Measurements from ENCODE around the gene NACC1. TPM values are rescaled to one million over a fixed set of nuclear protein-coding genes. Genes with fewer than 3 reads are reported as not detected.
A peak's percentile ranks its signal among the peaks of the same experiment; 100 is the strongest.

Gene NACC1
- total RNA-seq, 2 donors from 2014 or later = 53.6 to 76.0 TPM

DNA sequence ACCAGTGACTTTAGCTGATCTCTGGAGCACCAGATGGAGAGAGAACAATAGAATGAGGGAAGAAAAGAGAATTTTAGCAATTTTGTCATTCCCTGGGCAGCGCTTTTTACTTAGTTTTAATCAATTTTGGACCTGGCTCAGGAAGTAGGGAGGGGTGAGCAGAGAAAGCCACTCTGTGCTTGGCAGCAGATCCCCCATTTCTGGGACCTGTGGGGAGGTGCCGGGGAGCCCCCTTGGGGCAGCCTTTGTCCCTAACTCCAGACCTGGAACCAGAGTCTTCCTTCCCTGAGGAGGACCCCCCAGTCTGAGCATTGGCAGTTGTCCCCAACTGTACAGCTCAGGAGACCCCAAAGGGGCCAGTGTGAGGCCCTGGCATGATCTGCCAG lies 25.9 kb upstream of the NACC1 start:
- Mint-ChIP-seq H3K4me1 (ENCODE audit: low read depth) (peaks cover 23% of the 10 kb centered on the region), H3K9me3 (no peaks in the 10 kb centered on the region), H3K36me3 (ENCODE audit: insufficient read depth in 2 of 2) (no peaks in the 10 kb centered on the region), H3K27ac (no peak overlapping the region), H3K4me3 (no peak overlapping the region), H3K27me3 (ENCODE audit: low read depth) (peaks cover 24% of the 10 kb centered on the region)
- DNase-seq (no peak), ATAC-seq (replicated peaks in 1 of 2) (no peak)

DNA sequence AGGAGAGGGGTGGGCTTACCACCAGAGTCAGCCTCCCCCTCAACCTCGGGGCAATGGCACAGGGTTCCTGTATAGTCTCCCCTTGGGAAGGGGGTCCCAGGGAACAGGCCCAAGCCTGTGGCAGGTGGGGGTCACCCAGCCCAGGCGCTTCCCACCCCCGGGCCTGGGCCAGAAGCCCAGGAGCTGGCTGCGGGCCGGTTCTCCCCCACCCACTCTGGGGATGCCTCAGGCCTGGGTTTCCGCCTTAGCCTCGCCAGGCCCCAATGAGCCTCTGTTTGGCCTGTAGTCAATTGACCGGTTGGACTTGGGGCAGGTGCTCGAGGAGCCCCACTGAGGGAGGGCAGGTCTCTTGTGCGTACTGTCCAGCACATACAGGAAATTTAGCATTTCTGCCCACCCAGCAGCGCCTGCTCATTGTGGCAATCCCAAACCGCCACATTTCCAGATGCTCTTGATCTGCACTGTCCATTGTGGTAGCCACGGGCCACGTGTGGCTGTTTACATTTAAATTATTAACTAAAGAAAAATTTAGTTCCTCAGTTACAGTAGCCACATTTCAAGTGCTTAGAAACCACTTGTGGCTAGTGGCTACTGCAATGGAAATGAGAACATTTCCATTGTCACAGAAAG lies 25.3 kb upstream of the NACC1 start:
- H3K9me3 Mint-ChIP-seq = no peaks in the 10 kb centered on the region
- H3K4me3 Mint-ChIP-seq = no peak overlapping the region
- H3K36me3 Mint-ChIP-seq (ENCODE audit: insufficient read depth in 2 of 2) = no peaks in the 10 kb centered on the region
- no peak overlapping the region for H3K27ac Mint-ChIP-seq
- peaks cover 25% of the 10 kb centered on the region for H3K4me1 Mint-ChIP-seq (ENCODE audit: low read depth)
- peaks cover 27% of the 10 kb centered on the region for H3K27me3 Mint-ChIP-seq (ENCODE audit: low read depth)
- ATAC-seq (replicated peaks in 1 of 2) (no peak), DNase-seq (no peak)

DNA sequence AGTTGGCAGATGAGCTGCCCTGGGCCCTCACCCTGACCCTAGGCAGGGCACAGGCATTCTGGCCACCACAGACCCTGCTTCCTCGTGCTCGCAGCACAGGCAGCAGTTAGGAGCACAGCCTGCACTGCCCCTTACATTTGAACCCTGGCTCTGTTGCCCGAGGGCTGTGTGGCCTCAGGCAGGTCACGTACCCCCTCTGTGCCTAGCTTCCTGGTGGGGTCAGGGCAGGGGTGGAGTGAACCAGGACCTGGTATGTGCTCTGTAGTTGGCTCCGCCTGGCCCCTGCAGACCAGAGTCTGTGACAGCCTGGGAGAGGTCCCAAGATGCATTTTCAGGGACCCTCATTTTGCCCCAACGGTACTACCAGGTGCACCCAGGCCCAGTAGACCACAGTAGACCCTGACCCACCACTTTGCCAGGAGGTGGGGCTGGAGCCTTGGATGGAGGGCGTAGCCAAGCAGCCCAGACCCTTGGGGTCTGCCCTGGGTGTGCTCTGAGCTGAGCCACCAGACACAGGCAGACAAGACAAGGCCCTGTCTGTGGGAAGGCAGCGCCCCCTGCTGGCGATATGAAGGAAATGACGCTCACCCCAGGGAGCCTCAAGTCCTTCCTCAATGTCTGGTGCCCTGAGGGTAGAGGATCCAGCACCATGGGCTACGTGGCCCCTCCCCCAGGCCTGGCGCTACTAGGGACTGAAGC lies 24.5 kb upstream of the NACC1 start:
- Mint-ChIP-seq H3K27me3 (ENCODE audit: low read depth) (peaks cover 35% of the 10 kb centered on the region), H3K4me3 (no peak overlapping the region), H3K27ac (no peak overlapping the region), H3K4me1 (ENCODE audit: low read depth) (peaks cover 33% of the 10 kb centered on the region), H3K9me3 (no peaks in the 10 kb centered on the region), H3K36me3 (ENCODE audit: insufficient read depth in 2 of 2) (no peaks in the 10 kb centered on the region)
- DNase-seq = peak; percentile 78 to 86
- peak; percentile 78 to 82 for ATAC-seq (replicated peaks in 1 of 2)

DNA sequence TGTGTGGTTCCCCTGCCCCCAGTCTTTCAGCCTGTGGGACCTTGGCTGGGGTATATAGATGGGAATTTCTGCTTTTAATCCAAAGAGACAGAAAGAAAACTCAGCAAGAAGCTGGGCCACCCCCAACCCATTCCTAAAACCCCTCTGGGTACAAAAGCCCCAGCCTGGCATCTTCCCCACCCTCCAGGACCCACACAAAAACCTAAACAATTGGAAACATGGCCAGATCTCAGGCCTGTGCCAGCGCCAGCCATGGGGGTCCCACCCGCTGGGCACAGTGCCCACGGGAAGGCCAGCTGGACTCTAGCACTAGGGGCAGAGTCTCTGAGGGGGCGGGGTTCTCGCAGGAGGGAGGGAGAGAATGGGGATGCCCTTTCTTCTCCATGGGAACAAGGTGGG lies 24.0 kb upstream of the NACC1 start:
- H3K4me3 Mint-ChIP-seq = no peak overlapping the region
- ATAC-seq (replicated peaks in 1 of 2) = no peak

DNA sequence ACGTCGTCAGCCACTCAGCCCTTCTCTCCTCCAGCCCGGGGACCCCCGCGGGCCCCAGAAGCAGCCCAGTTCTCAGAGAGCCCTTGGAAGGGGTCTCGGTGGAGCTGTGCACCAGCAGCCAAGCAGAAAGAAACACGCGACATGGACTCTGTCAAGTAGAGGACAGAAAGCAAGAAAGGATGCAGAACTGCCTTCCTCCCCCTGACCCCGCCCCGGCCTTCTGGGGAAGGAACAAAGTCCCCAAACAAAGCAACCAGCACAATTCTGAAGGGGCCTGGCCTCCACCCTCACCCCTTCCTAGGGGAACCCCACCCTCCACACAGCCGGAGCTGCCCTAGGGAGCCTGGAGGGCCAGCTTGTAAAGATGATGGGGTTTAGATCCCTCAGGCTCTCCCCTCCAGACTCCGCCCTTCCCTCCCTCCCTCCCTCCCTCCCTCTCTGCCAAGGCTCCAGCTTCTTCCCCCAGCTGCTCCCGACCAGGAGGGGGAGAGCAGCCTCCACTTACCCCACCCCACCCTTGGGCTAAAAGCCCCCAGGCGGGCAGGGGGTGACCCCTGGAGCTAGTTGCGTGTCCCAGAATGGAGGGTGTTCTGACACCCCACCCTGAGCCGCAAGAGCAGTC lies 23.2 kb upstream of the NACC1 start:
- DNase-seq (no peak), ATAC-seq (replicated peaks in 1 of 2) (no peak)
- Mint-ChIP-seq H3K36me3 (ENCODE audit: insufficient read depth in 2 of 2) (peaks cover 0 to 1% of the 10 kb centered on the region in 2 donors), H3K27me3 (ENCODE audit: low read depth) (peaks cover 39% of the 10 kb centered on the region), H3K4me3 (peak overlapping the region; percentile 34 to 38), H3K9me3 (peaks cover 0 to under 1% of the 10 kb centered on the region in 2 donors), H3K4me1 (ENCODE audit: low read depth) (peaks cover 44% of the 10 kb centered on the region), H3K27ac (no peak overlapping the region)

More for the DNA sequence above, 24.0 kb upstream of the NACC1 start:
- Mint-ChIP-seq H3K9me3 (no peaks in the 10 kb centered on the region), H3K4me1 (ENCODE audit: low read depth) (peaks cover 37% of the 10 kb centered on the region), H3K27ac (no peak overlapping the region), H3K27me3 (ENCODE audit: low read depth) (peaks cover 39% of the 10 kb centered on the region), H3K36me3 (ENCODE audit: insufficient read depth in 2 of 2) (no peaks in the 10 kb centered on the region)
- DNase-seq = no peak

DNA sequence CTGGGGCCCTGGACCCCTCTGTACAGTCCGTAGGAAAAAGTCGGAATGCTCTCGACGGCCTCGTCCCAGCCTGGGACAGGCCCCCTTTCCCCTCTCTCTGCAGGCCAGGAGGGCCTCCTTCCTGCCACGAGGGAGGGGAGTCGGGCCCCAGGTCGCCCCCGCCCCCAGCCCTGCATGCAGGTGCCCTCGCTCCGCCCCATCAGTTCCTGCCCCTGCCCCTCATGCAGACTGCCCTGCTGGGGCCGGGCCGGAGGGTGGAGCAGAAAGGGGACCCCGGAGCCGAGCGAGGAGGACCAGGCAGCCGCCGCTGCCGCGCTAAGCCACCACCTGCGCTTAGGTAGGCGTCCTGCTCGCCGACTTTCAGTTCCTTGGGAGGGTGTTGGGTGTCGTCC lies 22.7 kb upstream of the NACC1 start:
- Mint-ChIP-seq H3K36me3 (ENCODE audit: insufficient read depth in 2 of 2) (peaks cover 0 to 5% of the 10 kb centered on the region in 2 donors), H3K9me3 (peaks cover 0 to 5% of the 10 kb centered on the region in 2 donors), H3K27me3 (ENCODE audit: low read depth) (peaks cover 39% of the 10 kb centered on the region), H3K27ac (no peak overlapping the region), H3K4me3 (peak overlapping the region in 1 of 2 donors; percentile 29), H3K4me1 (ENCODE audit: low read depth) (peaks cover 49% of the 10 kb centered on the region)
- ATAC-seq (replicated peaks in 1 of 2) (no peak), DNase-seq (peak in 1 of 2 donors; percentile 22)

DNA sequence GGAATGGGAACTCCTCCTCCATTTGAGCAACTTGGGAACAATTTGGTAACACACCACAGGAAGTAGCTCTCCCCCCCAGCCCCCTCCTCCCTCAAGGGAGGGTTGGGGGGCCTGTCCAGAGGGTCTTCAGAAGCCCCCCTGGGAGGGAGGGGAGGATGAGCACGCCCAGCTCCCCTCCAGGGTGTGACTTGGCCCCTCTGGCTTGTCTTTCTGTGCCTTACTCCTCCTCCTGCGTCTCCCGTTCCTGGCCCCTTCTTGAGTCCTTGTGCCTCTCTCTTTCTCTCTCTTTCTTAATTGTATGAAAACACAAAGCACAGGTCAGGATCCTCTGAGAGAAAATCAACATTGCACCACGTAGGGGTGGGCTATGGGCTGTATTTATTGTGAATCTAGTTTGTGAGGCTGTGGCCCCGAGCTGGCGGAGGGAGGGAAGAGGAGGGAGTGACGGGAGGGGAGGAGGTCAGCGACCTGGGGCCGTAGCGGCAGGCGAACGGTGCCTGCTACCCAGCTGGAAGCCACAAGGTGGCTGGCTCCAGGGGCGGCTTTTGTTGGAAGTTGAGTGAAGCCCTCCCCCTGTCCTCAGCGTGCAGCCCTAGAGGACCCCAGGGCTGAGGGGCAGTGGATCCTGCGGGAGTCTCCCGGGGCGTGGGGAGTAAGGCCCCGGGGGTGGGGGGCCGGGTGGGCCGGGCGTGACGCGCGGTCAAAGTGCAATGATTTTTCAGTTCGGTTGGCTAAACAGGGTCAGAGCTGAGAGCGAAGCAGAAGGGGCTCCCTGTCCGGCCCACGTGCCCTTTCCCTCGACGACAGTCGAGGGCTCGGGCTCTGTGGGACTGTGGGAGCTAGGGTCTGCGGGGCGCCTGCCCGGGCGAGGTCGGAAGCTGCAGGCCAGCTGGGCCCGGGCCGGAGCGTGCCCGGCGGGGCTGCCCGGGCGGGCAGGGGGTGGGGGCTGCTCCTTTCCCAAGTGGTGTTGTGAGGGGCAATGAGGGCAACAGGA lies 21.8 kb upstream of the NACC1 start:
- Mint-ChIP-seq H3K4me3 (peak overlapping the region; percentile 71 to 74), H3K36me3 (ENCODE audit: insufficient read depth in 2 of 2) (peaks cover 0 to 5% of the 10 kb centered on the region in 2 donors), H3K4me1 (ENCODE audit: low read depth) (peaks cover 51% of the 10 kb centered on the region), H3K27ac (no peak overlapping the region), H3K9me3 (peaks cover 0 to 5% of the 10 kb centered on the region in 2 donors), H3K27me3 (ENCODE audit: low read depth) (peaks cover 39% of the 10 kb centered on the region)
- ATAC-seq (replicated peaks in 1 of 2) (no peak), DNase-seq (peak in 1 of 2 donors; percentile 36)

DNA sequence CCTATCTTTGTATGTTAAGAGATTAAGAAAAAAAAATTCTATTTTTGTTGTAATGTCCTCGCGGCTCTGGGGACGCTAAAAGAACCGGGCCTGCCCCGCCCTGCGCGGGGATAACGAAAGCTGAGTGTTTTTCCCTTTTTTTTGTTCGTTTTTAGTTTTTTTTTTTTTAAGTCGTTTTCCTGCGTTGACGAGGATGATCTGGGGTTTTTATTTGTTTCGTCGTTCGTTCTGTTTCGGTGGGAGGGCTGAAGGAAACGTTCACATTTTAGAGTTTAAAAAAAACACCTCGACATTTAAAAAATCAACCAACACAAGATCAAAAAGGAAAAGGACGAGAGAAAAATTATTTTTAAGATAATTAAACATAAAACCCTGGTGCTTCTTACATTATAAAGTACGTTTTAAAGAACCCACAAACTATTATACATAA lies 21.0 kb upstream of the NACC1 start:
- Mint-ChIP-seq H3K9me3 (peaks cover 0 to 5% of the 10 kb centered on the region in 2 donors), H3K4me1 (ENCODE audit: low read depth) (peaks cover 60% of the 10 kb centered on the region), H3K27ac (no peak overlapping the region), H3K4me3 (peak overlapping the region; percentile 71 to 74), H3K27me3 (ENCODE audit: low read depth) (peaks cover 39% of the 10 kb centered on the region), H3K36me3 (ENCODE audit: insufficient read depth in 2 of 2) (peaks cover 0 to 5% of the 10 kb centered on the region in 2 donors)
- DNase-seq (no peak), ATAC-seq (replicated peaks in 1 of 2) (no peak)

DNA sequence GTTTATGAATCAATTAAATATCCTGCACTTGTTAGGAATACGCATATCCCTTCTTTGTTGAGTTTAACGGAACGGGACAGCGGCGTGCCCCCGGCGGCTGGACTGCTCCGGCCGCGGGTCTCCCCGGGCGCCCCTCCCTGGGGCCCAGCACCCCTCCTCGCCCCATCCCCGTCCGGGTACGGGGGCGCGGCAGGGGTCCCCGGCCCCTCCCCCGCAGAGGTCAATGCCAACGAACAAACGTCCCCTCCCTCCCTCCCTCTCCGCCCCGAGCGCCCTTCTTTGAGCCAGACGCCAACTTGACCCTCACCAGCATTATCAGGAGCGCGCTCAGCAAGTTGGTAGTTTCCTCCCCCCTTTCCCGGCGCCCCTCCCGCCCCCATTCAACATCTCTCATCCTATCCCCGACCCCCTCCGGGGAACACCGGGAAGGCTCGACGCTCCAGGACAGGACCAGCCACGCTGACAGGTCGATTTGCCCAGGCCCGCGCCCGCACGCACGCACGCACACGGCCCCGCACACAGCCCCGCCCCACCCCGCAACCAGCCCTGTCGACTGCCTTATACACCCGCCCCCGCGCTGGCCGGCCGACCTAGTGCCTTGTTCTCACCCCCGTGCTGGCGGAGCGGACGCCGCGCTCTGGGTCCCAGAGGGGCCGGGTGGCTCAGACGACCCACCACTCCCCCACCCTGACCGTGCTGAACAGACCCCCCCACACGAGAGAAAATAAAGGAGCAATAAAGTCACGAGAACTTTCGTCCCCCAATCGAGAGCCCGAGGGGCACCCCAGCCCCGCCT lies 20.4 kb upstream of the NACC1 start:
- Mint-ChIP-seq H3K36me3 (ENCODE audit: insufficient read depth in 2 of 2) (peaks cover 0 to 5% of the 10 kb centered on the region in 2 donors), H3K4me3 (peak overlapping the region; percentile 84 to 88), H3K27me3 (ENCODE audit: low read depth) (peaks cover 39% of the 10 kb centered on the region), H3K4me1 (ENCODE audit: low read depth) (peaks cover 62% of the 10 kb centered on the region), H3K27ac (no peak overlapping the region), H3K9me3 (peaks cover 0 to 5% of the 10 kb centered on the region in 2 donors)
- peak in 1 of 2 donors; percentile 44 for DNase-seq
- ATAC-seq (replicated peaks in 1 of 2) = no peak

DNA sequence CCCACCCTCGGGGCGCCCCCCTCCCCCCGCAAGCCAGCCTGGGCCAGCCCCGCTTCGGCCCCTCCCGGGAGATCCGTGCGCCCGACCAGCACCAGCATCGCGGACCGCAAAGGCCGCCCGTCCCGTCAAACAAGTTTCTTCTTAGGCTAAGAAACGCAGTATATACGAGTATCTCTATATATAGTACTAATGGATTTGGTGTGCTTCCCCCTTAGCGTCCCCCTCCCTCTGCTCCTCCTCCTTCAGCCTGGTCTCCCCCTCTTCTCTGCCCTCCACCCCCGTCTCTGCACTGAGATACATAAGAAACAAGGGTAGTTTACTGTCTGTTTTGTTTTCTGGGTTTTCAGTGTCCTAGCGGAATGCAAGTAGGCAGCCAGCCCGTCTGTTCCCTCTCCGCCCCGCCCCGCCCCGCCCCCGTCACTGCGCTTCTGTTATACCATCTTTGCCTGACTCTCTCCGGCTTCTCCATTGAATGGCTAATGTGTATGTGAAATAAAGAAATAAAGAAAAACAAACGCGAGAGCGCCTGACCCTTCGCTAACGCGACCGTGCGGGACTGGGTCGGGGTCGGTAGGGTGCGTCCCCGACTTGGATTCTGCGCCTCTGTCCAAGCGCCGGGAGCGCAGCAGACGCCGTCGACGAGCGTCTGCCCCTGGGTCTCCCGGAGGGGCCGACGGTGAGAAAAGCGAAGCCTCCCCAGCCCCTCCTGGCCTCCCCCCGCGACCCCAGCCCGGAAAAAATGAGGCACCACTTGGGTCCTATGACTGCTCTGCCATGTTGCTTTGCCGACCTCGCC lies 19.6 kb upstream of the NACC1 start:
- peaks cover 0 to 5% of the 10 kb centered on the region in 2 donors for H3K36me3 Mint-ChIP-seq (ENCODE audit: insufficient read depth in 2 of 2)
- ATAC-seq (replicated peaks in 1 of 2) (no peak), DNase-seq (no peak)
- peaks cover 68% of the 10 kb centered on the region for H3K4me1 Mint-ChIP-seq (ENCODE audit: low read depth)
- H3K4me3 Mint-ChIP-seq = peak overlapping the region; percentile 84 to 88
- peak overlapping the region; percentile 14 for H3K27ac Mint-ChIP-seq
- peaks cover 39% of the 10 kb centered on the region for H3K27me3 Mint-ChIP-seq (ENCODE audit: low read depth)
- H3K9me3 Mint-ChIP-seq = peaks cover 0 to 5% of the 10 kb centered on the region in 2 donors

Measured in activated T-cell treated with anti-CD3 and anti-CD28 coated beads, Interleukin-2, amount 50 U/mL, for 72 hours (primary cell).